GM18498 (cell line): ENCODE data around the gene MYH7B.

Experiments
- ATAC-seq: cut with Tn5 transposase; IDR thresholded peaks from one replicate; pipeline ENCODE4 v1.9.1; 2021; ENCODE audit warnings: mild to moderate bottlenecking, moderate library complexity; ENCODE audit not compliant: unreplicated experiment

MYH7B gene

DNA sequence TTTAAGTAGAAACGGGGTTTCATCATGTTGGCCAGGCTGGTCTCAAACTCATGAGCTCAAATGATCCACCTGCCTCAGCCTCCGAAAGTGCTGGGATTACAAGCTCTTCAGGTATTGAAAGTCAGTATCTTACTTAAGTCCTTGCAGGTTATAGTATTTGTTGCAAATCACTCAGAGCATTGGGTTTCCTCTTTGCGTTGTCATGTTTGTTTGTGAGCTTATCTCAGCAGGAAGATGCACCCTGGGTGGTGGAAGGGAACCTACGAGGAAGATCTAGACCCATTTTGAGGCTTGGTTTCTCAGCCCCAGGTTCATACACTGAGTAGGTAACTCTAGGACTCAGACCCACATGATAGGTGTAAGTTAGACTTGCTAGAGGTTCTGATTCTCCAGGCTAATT, 18.6 kb downstream of the MYH7B start:
- ATAC-seq, result no peak

- ATAC-seq, result no peak
Measured at GRCh38 chr20:34976286-34976685, 20.6 kb downstream of the MYH7B start.

DNA sequence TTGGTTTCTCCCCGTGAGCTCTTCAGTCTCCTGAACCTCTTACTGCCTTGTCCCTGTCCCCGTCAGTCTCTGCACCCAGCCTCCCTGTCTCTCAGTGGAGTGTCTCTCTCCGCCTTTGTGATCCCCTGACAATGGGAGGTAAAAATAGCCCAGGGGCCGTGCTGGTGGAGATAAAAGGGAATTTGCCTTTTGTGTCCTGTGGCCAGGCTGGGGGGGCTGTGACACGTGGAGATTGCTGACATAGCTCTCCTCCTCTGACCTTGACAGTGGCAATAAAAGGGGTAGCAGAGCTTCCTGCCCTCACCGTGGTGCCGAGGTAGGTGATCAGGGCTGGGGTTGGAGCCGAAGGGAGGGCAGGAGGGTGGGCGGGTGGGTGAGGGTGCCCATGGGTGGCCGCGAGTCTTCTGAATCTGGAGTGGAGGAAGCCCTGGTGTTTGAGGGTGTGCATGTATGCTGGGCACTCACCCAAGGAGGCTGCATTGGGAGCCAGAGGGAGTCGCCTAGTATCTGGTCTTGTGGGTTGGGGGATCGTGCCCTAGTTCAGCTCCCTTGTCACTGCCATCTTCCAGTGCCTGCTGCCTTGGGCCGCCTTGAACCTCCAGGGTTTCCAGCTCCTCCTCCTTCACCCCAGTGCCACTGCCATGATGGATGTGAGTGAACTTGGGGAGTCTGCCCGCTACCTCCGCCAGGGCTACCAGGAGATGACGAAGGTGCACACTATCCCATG, 21.9 kb downstream of the MYH7B start:
- ATAC-seq, result no peak

DNA sequence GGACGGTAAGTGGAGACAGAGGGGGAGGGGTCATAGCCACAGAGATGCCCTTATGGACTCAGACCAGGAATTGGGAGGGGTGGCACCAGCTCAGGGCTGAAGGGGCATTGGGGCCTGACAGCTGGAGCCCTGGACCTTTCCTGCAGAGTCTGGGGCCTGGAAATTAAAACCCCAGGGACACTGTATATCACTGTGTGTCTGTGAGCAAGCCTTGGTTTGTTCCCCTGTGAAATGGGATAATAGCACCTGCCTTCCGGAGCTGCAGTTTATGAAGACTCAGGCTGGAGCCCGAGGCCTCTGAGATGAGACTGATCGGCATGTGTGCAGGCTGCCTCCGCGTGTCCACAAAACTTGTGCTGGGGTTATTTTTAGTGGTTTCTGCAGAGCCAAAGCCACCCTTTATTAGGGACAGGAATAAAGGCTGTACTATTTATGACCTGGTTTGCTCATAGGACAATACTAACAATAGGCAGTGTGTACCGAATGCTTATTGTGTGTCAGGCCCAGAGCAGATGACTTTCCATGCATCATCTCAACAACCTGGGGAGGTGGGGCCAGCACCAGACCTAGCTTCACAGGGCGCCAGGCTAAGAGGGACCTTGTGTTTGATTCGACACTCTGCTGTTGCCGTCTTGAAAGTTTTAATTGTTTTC, 22.6 kb downstream of the MYH7B start:
- ATAC-seq, result no peak

DNA sequence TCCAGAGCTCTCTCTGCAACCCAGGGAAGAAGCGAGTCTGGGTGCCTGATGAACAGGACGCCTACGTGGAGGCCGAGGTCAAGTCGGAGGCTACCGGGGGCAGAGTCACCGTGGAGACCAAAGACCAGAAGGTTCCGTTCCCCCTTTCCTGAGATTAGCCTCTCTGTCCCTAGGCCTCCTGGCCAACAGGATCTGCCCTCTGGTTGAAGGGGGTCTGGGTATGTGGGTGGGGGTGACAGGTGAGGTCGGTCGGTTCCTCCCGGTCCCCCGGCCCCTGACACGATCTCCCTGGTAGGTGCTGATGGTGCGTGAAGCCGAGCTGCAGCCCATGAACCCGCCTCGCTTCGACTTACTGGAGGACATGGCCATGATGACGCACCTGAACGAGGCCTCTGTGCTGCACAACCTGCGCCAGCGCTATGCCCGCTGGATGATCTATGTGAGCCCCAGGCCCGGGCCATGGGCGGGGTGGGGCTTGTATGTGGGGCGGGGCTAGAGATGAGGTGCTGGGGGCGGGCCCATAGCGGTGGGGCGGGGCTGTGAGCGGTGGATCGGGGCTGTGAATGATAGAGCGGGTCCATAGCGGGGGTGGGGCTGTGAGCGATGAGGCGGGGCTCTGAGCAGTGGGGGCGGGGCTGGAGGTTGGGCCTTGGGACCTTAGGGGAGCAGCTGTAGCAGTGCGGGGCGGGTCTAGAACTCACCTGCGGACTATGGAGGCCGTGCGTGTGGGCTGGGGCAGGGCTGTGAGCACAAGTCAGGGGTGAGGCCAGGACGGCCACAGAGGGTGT, 23.9 kb downstream of the MYH7B start:
- ATAC-seq, result no peak

- ATAC-seq, result no peak
Measured at GRCh38 chr20:34980543-34981233, 25.0 kb downstream of the MYH7B start.

DNA sequence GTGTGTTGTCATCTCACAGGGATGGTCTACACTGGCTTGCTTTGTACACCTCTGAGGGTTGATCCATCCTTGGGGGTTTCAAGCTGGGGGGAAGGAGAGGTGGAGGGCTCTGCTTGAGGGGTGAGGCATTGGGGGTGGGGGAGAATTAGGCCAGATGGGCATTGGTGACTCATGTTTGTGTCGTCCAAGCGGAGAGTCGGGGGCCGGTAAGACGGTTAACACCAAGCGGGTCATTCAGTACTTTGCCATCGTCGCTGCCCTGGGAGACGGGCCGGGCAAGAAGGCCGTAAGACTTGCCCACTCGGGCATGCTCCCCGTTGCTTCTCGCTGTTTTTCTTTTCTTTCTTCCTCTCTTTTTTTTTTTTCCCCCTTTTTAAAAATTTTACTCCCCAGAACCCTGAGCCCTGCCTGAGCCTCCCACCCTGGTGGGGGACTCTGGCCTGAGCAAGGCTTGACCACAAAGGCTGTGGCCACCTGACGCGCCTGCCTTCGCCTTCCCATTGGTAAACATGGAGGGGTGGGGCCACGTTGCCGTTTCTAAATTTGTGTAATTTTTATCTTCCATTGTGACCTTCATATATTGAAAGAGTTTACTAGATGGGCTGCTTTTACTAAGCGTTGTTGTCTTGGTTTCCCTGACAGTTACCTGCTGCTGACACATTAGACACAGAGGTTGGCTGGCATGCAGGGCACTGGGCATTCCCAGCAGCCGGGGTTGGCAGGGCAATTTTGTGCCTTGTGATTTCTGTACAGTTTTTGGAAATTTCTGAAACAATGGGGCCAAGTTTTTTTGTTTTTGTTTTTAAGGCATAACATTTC, 26.8 kb downstream of the MYH7B start:
- ATAC-seq, result no peak

DNA sequence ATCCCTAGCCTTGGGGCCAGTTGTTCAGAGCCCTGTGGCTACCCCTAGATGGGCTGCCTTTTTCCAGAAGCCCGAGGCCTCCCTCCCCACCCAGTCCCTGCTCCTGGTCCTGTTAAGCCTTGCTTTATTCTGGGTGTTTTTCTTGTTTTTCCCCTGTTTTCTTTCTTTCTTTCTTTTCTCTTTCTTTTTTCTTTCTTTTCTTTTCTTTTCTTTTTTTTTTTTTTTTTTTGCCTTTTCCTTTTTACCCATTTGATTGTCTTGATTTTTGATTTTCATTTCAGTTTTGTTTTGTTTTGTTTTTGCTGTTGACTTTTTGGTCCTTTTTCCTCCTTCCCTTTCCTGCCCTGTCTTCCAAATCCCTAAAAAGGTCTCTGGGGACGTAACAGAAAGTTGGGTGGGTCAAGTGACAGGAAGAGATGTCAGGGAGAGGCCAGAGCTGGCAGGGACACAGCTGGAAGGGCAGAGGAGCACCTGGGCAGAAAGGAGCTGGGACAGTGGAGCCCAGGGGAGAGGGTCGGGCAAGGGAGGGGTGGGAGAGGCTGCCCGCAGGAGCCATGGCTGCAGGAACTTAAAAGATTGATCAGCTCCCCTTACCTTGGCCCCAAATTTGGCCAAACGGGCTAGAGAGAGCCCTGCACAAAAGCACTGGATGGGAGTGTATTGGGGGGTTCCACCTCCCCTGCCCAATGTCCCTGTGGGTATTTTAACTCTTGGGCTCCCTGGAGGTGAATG, 27.6 kb downstream of the MYH7B start:
- no peak for ATAC-seq

- ATAC-seq, result no peak
Measured at GRCh38 chr20:34983995-34984735, 28.5 kb downstream of the MYH7B start.

GRCh38 chr20:34984756-34985261, 29.1 kb downstream of the MYH7B start:
- no peak for ATAC-seq

- no peak for ATAC-seq
Measured at GRCh38 chr20:34985461-34986310, 30.0 kb downstream of the MYH7B start.

DNA sequence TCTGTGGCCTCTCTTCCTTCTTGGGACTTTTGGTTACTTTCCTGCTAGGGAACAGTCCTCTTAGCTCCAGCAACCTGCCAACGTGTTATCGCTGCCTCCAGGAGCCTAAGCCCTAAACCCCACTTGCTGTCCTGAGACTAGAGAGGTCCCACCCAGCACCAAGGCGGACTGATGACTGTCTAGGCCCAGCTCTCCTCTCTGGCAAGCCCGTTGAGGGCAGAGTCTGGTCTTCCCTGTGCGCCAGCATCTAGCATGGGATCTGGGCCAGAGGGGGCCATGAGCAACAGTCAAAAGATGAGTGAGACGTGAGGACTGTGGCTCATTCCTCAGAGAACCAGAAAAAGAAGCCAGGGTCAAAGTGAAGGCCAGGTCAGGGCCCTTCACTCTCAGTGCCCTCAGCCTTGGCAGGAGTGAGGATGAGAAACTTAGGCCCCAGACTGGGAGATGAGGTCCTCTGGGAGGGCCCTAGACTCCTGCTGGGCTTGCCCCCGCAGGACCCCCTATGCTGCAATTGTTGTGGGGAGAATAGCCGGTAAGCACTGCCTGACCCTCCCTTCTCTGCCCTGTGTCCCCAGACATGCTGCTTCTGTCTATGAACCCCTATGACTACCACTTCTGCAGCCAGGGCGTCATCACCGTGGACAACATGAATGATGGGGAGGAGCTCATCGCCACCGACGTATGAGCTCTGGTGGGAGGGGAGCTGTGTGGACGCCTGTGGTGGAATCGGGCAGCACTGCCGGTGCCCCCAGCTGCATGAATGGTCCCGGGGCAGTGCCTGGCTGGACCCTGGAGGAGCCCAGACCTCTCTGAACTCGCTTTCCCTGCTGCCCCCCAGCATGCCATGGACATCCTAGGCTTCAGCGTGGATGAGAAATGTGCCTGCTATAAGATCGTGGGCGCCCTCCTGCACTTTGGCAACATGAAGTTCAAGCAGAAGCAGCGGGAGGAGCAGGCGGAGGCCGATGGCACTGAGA, 30.9 kb downstream of the MYH7B start:
- no peak for ATAC-seq

- ATAC-seq, result no peak
Measured at GRCh38 chr20:34987288-34988190, 31.9 kb downstream of the MYH7B start.

GRCh38 chr20:34988191-34988540, 32.5 kb downstream of the MYH7B start:
- ATAC-seq, result no peak

DNA sequence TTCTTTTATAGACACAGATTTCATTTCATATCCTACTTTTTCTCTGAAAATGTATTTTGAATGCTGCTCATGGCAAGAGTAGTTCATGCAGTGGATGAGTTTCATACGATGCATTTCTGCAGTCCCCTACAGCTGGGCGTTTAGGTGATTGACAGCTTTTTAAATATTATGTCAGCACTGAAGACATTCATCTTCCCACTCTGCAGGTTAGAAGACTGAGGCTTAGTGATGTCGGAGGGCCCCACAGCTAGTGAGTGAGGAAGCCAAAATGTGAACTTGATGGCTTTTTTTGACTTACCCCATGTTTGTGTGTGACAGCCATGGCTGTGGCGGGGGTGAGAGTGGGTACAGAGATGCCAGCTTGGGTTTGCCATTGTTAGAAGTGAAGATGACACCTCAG, 33.5 kb downstream of the MYH7B start:
- no peak for ATAC-seq

DNA sequence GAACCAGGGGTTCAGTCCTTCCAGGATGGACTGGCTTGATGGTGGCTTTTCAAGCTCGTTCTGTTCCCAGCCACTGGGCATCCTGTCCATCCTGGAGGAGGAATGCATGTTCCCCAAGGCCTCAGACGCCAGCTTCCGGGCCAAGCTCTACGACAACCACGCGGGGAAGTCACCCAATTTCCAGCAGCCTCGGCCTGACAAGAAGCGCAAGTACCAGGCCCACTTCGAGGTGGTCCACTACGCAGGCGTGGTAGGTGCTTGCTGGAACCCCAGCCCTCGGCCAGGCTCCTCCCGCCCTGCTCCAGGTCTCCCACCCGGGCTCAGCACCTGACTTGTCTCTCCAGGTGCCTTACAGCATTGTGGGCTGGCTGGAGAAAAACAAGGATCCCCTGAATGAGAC, 34.0 kb downstream of the MYH7B start:
- ATAC-seq, result no peak
